Measurements from ENCODE around the gene RAD51C. TPM values are rescaled to one million over a fixed set of nuclear protein-coding genes. Genes with fewer than 3 reads are reported as not detected.

The RAD51C gene
- total RNA-seq, 1 donor from 2014 or later: 9.4 TPM

GRCh38 chr17:58691701-58692238 lies 632 bp upstream of the RAD51C start, which contains the start of gene TEX14:
TSS of gene TEX14 (minus strand) at chr17:58692045. CDS start at chr17:58652001, 40,044 bp downstream.
- Mint-ChIP-seq H3K36me3 (ENCODE audit: low read depth, unreplicated experiment) (no peaks in the 10 kb centered on the region), H3K4me3 (ENCODE audit: unreplicated experiment) (peak within 1 kb of the TSS; percentile 80)

GRCh38 chr17:58693208-58693607 lies 806 bp downstream of the RAD51C start:
- peak overlapping the region; percentile 100 for H2AFZ ChIP-seq (ENCODE audit: low read depth, low read length)
- H3K4me1 Mint-ChIP-seq (ENCODE audit: low read depth, unreplicated experiment): peaks cover 1% of the 10 kb centered on the region
- H3K36me3 Mint-ChIP-seq (ENCODE audit: low read depth, unreplicated experiment): no peaks in the 10 kb centered on the region
- H3K4me3 ChIP-seq (ENCODE audit: insufficient read depth, low read depth, low read length): peak overlapping the region; percentile 87
- peaks cover 16% of the 10 kb centered on the region for H3K79me2 ChIP-seq (ENCODE audit: insufficient read depth, low read length)
- H3K36me3 ChIP-seq (ENCODE audit: insufficient read depth, low read length): no peaks in the 10 kb centered on the region
- peak overlapping the region; percentile 80 for H3K4me3 Mint-ChIP-seq (ENCODE audit: unreplicated experiment)
- TF ChIP-seq EZH2 (IDR thresholded peaks at IDR 0.05; ENCODE audit: insufficient read depth, low read length) (no peak), CTCF (IDR thresholded peaks at IDR 0.05; ENCODE audit: insufficient read depth, low read depth, low read length) (no peak)
- DNase-seq (ENCODE audit: low read depth) (peak; percentile 7), FAIRE-seq (no peak)
- peak overlapping the region; percentile 89 for H3K9ac ChIP-seq (ENCODE audit: low read length)
- no peaks in the 10 kb centered on the region for H4K20me1 ChIP-seq (ENCODE audit: insufficient read depth, low read length)
- peak overlapping the region; percentile 83 for H3K27ac ChIP-seq (ENCODE audit: low read depth, low read length)
- no peaks in the 10 kb centered on the region for H3K9me3 Mint-ChIP-seq (ENCODE audit: unreplicated experiment)
- H3K4me1 ChIP-seq (ENCODE audit: insufficient read depth, low read length): peaks cover 15% of the 10 kb centered on the region
- H3K4me2 ChIP-seq (ENCODE audit: low read length): peak overlapping the region; percentile 96
- H3K27me3 ChIP-seq (ENCODE audit: insufficient read depth, low read length): no peaks in the 10 kb centered on the region
- no peak overlapping the region for H3K27ac Mint-ChIP-seq (ENCODE audit: unreplicated experiment)
- H3K27me3 Mint-ChIP-seq (ENCODE audit: low read depth, unreplicated experiment): no peaks in the 10 kb centered on the region
- peaks cover 3% of the 10 kb centered on the region for H3K9me3 ChIP-seq (ENCODE audit: insufficient read depth, low read depth, low read length)

More at GRCh38 chr17:58691701-58692238, 632 bp upstream of the RAD51C start, which contains the start of gene TEX14:
- H3K4me1 Mint-ChIP-seq (ENCODE audit: low read depth, unreplicated experiment): peaks cover 1% of the 10 kb centered on the region
- H3K27ac ChIP-seq (ENCODE audit: low read depth, low read length): peak within 1 kb of the TSS; percentile 83
- H3K9me3 Mint-ChIP-seq (ENCODE audit: unreplicated experiment): no peaks in the 10 kb centered on the region
- H2AFZ ChIP-seq (ENCODE audit: low read depth, low read length): peak within 1 kb of the TSS; percentile 100
- peak within 1 kb of the TSS; percentile 87 for H3K4me3 ChIP-seq (ENCODE audit: insufficient read depth, low read depth, low read length)
- H3K79me2 ChIP-seq (ENCODE audit: insufficient read depth, low read length): peaks cover 16% of the 10 kb centered on the region
- no peak for FAIRE-seq
- H3K27ac Mint-ChIP-seq (ENCODE audit: unreplicated experiment): no peak within 1 kb of the TSS
- H3K4me1 ChIP-seq (ENCODE audit: insufficient read depth, low read length): peaks cover 15% of the 10 kb centered on the region
- peaks cover 3% of the 10 kb centered on the region for H3K9me3 ChIP-seq (ENCODE audit: insufficient read depth, low read depth, low read length)
- TF ChIP-seq CTCF (IDR thresholded peaks at IDR 0.05; ENCODE audit: insufficient read depth, low read depth, low read length) (no peak), EZH2 (IDR thresholded peaks at IDR 0.05; ENCODE audit: insufficient read depth, low read length) (no peak)
- peak within 1 kb of the TSS; percentile 96 for H3K4me2 ChIP-seq (ENCODE audit: low read length)
- H3K36me3 ChIP-seq (ENCODE audit: insufficient read depth, low read length): no peaks in the 10 kb centered on the region
- DNase-seq (ENCODE audit: low read depth): no peak
- no peaks in the 10 kb centered on the region for H4K20me1 ChIP-seq (ENCODE audit: insufficient read depth, low read length)
- no peaks in the 10 kb centered on the region for H3K27me3 Mint-ChIP-seq (ENCODE audit: low read depth, unreplicated experiment)
- H3K27me3 ChIP-seq (ENCODE audit: insufficient read depth, low read length): no peaks in the 10 kb centered on the region
- H3K9ac ChIP-seq (ENCODE audit: low read length): peak within 1 kb of the TSS; percentile 89

GRCh38 chr17:58693751-58694150 lies 1.3 kb downstream of the RAD51C start:
- DNase-seq (ENCODE audit: low read depth) (no peak), FAIRE-seq (no peak)
- Mint-ChIP-seq H3K4me1 (ENCODE audit: low read depth, unreplicated experiment) (peaks cover 1% of the 10 kb centered on the region), H3K27ac (ENCODE audit: unreplicated experiment) (no peak overlapping the region), H3K27me3 (ENCODE audit: low read depth, unreplicated experiment) (no peaks in the 10 kb centered on the region), H3K9me3 (ENCODE audit: unreplicated experiment) (no peaks in the 10 kb centered on the region), H3K36me3 (ENCODE audit: low read depth, unreplicated experiment) (no peaks in the 10 kb centered on the region), H3K4me3 (ENCODE audit: unreplicated experiment) (no peak overlapping the region)
- Histone ChIP-seq H3K9me3 (ENCODE audit: insufficient read depth, low read depth, low read length) (peaks cover 3% of the 10 kb centered on the region), H3K27me3 (ENCODE audit: insufficient read depth, low read length) (no peaks in the 10 kb centered on the region), H3K4me3 (ENCODE audit: insufficient read depth, low read depth, low read length) (peak overlapping the region; percentile 87), H3K36me3 (ENCODE audit: insufficient read depth, low read length) (no peaks in the 10 kb centered on the region), H3K9ac (ENCODE audit: low read length) (peak overlapping the region; percentile 89), H3K4me1 (ENCODE audit: insufficient read depth, low read length) (peaks cover 15% of the 10 kb centered on the region), H3K4me2 (ENCODE audit: low read length) (peak overlapping the region; percentile 96), H3K79me2 (ENCODE audit: insufficient read depth, low read length) (peaks cover 16% of the 10 kb centered on the region), H4K20me1 (ENCODE audit: insufficient read depth, low read length) (no peaks in the 10 kb centered on the region), H3K27ac (ENCODE audit: low read depth, low read length) (no peak overlapping the region), H2AFZ (ENCODE audit: low read depth, low read length) (no peak overlapping the region)
- TF ChIP-seq EZH2 (IDR thresholded peaks at IDR 0.05; ENCODE audit: insufficient read depth, low read length): no peak
- TF ChIP-seq CTCF (IDR thresholded peaks at IDR 0.05; ENCODE audit: insufficient read depth, low read depth, low read length): no peak
